HCT116 (cell line): ENCODE results near the gene MAJIN. TPM values are rescaled to one million over a fixed set of nuclear protein-coding genes. Genes with fewer than 3 reads are reported as not detected.

Experiments used
- ATAC-seq: fragments of 200-7000 bp; cut with Tn5 transposase; 2 replicates; pipeline ENCODE4 v1.9.1; 2020; ENCODE audit warnings: mild to moderate bottlenecking, moderate library complexity
- BruUV-seq: library from RNA; stranded (reverse); fragments of 400-500 nt; replicated peaks from 2 replicates; lab custom pipeline; 2021; lab: Mats Ljungman, UMichigan
- CTCF ChIA-PET: fragments of 300-600 bp; sonication (Branson Sonifier 250); formaldehyde crosslinking; loops from one replicate; lab custom pipeline; 2021; ENCODE audit warnings: antibody characterized with exemption; lab: Charles Lee
- POLR2A ChIA-PET: fragments of 300-600, 350-600 bp; sonication (Branson Sonifier 250); formaldehyde crosslinking; loops from one replicate; lab custom pipeline; 2021; ENCODE audit warnings: antibody characterized with exemption; lab: Charles Lee
- RAD21 ChIA-PET, 2 experiments: fragments of 300-600 bp; sonication (Branson Sonifier 250); formaldehyde crosslinking; loops; one replicate each; lab custom pipeline; 2023; ENCODE audit warnings: low total read pairs in 2 of 2; ENCODE audit not compliant: uncharacterized antibody in 2 of 2, unreplicated experiment in 2 of 2, low non-redundant PET in 1 of 2; lab: Charles Lee
- DNase-seq: peaks from one replicate; pipeline ENCODE4 v3.0.0-alpha.2; 2010; ENCODE audit warnings: low read depth, low spot score
- H2AFZ ChIP-seq: fragments of 200-600 bp; shearing (Covaris generic), sonication (generic); 2 replicates; pipeline ENCODE4 v1.6.1; 2017; ENCODE audit warnings: low read depth, mixed run types, mixed read lengths, antibody characterized with exemption, low read length; ENCODE audit not compliant: poor library complexity, severe bottlenecking
- H3K27ac ChIP-seq: 2 replicates; pipeline ENCODE4 v1.5.1; 2012; ENCODE audit warnings: low read depth, low read length
- H3K27me3 ChIP-seq: fragments of 200-600 bp; sonication (generic); 2 replicates; pipeline ENCODE4 v1.6.1; 2016; ENCODE audit warnings: mixed run types, low read length, mixed read lengths; ENCODE audit not compliant: insufficient read depth
- H3K36me3 ChIP-seq, 2 experiments: fragments of 200-500 bp in 1 of 2; fragments of 200-600 bp in 1 of 2; sonication (Bioruptor generic) in 1 of 2; sonication (generic) in 1 of 2; 2 replicates each; pipeline versions ENCODE4 v1.5.1 to v1.6.1; 2014 to 2016; ENCODE audit warnings: low read length in 2 of 2, inconsistent platforms in 1 of 2, mixed read lengths in 1 of 2, mixed run types in 1 of 2; ENCODE audit not compliant: insufficient read depth in 2 of 2, control insufficient read depth in 1 of 2
- H3K4me1 ChIP-seq, 2 experiments: fragments of 200-600 bp in 1 of 2; sonication (generic) in 1 of 2; 2 replicates each; pipeline versions ENCODE4 v1.5.1 to v1.6.1; 2012 to 2017; ENCODE audit warnings: low read length in 2 of 2, inconsistent platforms in 1 of 2, mild to moderate bottlenecking in 1 of 2, mixed read lengths in 1 of 2, mixed run types in 1 of 2, moderate library complexity in 1 of 2; ENCODE audit not compliant: insufficient read depth in 2 of 2, control insufficient read depth in 1 of 2
- H3K4me2 ChIP-seq: fragments of 200-600 bp; sonication (generic); 2 replicates; pipeline ENCODE4 v1.6.1; 2017; ENCODE audit warnings: mixed run types, low read length, mixed read lengths
- H3K4me3 ChIP-seq, 2 experiments: fragments of 200-600 bp in 1 of 2; sonication (generic) in 1 of 2; replicated peaks in 1 of 2; 2 replicates each; pipeline ENCODE4 v1.5.1; 2011 to 2016; ENCODE audit warnings: low read length in 2 of 2, control low read depth in 1 of 2, low read depth in 1 of 2, mild to moderate bottlenecking in 1 of 2, mixed read lengths in 1 of 2, mixed run types in 1 of 2
- H3K79me2 ChIP-seq: fragments of 200-600 bp; sonication (generic); 2 replicates; pipeline ENCODE4 v1.6.1; 2017; ENCODE audit warnings: mild to moderate bottlenecking, mixed run types, low read length, moderate library complexity, mixed read lengths; ENCODE audit not compliant: insufficient read depth
- H3K9ac ChIP-seq: fragments of 200-600 bp; sonication (generic); 2 replicates; pipeline ENCODE4 v1.6.1; 2016; ENCODE audit warnings: low read length, mixed read lengths
- H3K9me2 ChIP-seq: fragments of 200-600 bp; sonication (generic), shearing (Covaris generic); 2 replicates; pipeline ENCODE4 v1.6.1; 2017; ENCODE audit warnings: mixed run types, mild to moderate bottlenecking, moderate library complexity; ENCODE audit not compliant: insufficient read depth
- H3K9me3 ChIP-seq, 2 experiments: fragments of 200-500 bp in 1 of 2; fragments of 200-600 bp in 1 of 2; sonication (Bioruptor generic) in 1 of 2; sonication (generic) in 1 of 2; 2 replicates each; pipeline ENCODE4 v1.6.1; 2014 to 2017; ENCODE audit warnings: low read length in 2 of 2, mixed read lengths in 2 of 2, inconsistent platforms in 1 of 2, low read depth in 1 of 2, mild to moderate bottlenecking in 1 of 2, mixed run types in 1 of 2, moderate library complexity in 1 of 2; ENCODE audit not compliant: control insufficient read depth in 1 of 2, insufficient read depth in 1 of 2
- H4K20me1 ChIP-seq: fragments of 200-600 bp; sonication (generic), shearing (Covaris generic); 2 replicates; pipeline ENCODE4 v1.6.1; 2017; ENCODE audit warnings: mixed run types, mild to moderate bottlenecking, moderate library complexity; ENCODE audit not compliant: insufficient read depth
- ATF3 ChIP-seq: IDR thresholded peaks from 2 replicates; pipeline ENCODE4 v1.6.1; 2012
- CBX3 ChIP-seq: IDR thresholded peaks from 2 replicates; pipeline ENCODE4 v1.6.1; 2012; ENCODE audit warnings: low read depth
- CEBPB ChIP-seq: IDR thresholded peaks from 2 replicates; pipeline ENCODE4 v1.6.1; 2012; ENCODE audit warnings: low read depth
- CTCF ChIP-seq, 3 experiments: fragments of 200-600 bp in 1 of 3; sonication (generic) in 1 of 3; IDR thresholded peaks in 2 of 3; conservative IDR thresholded peaks in 1 of 3; 2 replicates each; pipeline ENCODE4 v1.5.1; 2012 to 2017; ENCODE audit warnings: low read depth in 2 of 3, low read length in 2 of 3, antibody characterized with exemption in 1 of 3, borderline replicate concordance in 1 of 3, control low read depth in 1 of 3, mild to moderate bottlenecking in 1 of 3, mixed read lengths in 1 of 3, mixed run types in 1 of 3, moderate library complexity in 1 of 3; ENCODE audit not compliant: insufficient read depth in 1 of 3
- EGR1 ChIP-seq: IDR thresholded peaks from 2 replicates; pipeline ENCODE4 v1.6.1; 2012; ENCODE audit warnings: low read depth
- MAX ChIP-seq: IDR thresholded peaks from 2 replicates; pipeline ENCODE4 v1.6.1; 2012
- POLR2A ChIP-seq: IDR thresholded peaks from 2 replicates; pipeline ENCODE4 v1.7.0; 2011; ENCODE audit warnings: borderline replicate concordance; ENCODE audit not compliant: insufficient read depth, insufficient read length; ENCODE audit errors: extremely low read depth
- POLR2AphosphoS5 ChIP-seq: IDR thresholded peaks from 2 replicates; pipeline ENCODE4 v1.6.1; 2011; ENCODE audit warnings: mild to moderate bottlenecking, low read depth, low read length, moderate library complexity
- SP1 ChIP-seq: IDR thresholded peaks from 2 replicates; pipeline ENCODE4 v1.6.1; 2012; ENCODE audit warnings: low read depth
- ZFX ChIP-seq: fragments of 450-650 bp; IDR thresholded peaks from 2 replicates; pipeline ENCODE4 v1.6.1; 2017
- intact Hi-C: fragments of 100-400 bp; cut with micrococcal nuclease; formaldehyde crosslinking; loops from 2 replicates; pipeline ENCODE4 v1.10.0; 2022
- total RNA-seq: library from RNA; stranded (reverse); gene quantifications from one replicate; pipeline ENCODE4 v1.2.1, GENCODE V29; 2021; ENCODE audit not compliant: unreplicated experiment

The MAJIN gene
- total RNA-seq, 1 experiment from 2014 or later = not detected

- TF ChIP-seq EGR1 = no peak
- TF ChIP-seq CEBPB = no peak
- TF ChIP-seq ATF3 = no peak
- TF ChIP-seq SP1 = no peak
- TF ChIP-seq ZFX = no peak
- no peak for TF ChIP-seq POLR2A
- TF ChIP-seq MAX = no peak
- no peak for TF ChIP-seq POLR2AphosphoS5
Measured at GRCh38 chr11:64996327-64996709, 24.4 kb upstream of the MAJIN start (continued).

GRCh38 chr11:64994318-64994717 lies 22.4 kb upstream of the MAJIN start:
- Histone ChIP-seq H3K36me3 (no peaks in the 10 kb centered on the region), H3K79me2 (no peaks in the 10 kb centered on the region), H3K4me3 (no peak overlapping the region), H3K4me1 (peaks cover 17 to 43% of the 10 kb centered on the region in 2 experiments; a peak in 3 of 4 replicates), H3K9me3 (no peaks in the 10 kb centered on the region), H3K9me2 (no peaks in the 10 kb centered on the region), H4K20me1 (no peaks in the 10 kb centered on the region), H3K27me3 (no peaks in the 10 kb centered on the region), H3K4me2 (no peak overlapping the region), H3K27ac (no peak overlapping the region), H3K9ac (no peak overlapping the region), H2AFZ (no peak overlapping the region)
- POLR2A ChIA-PET = no interaction called here
- no TSS peak for BruUV-seq
- CTCF ChIA-PET = no interaction called here
- intact Hi-C loops = no loop called here
- RAD21 ChIA-PET = no interaction called here
- DNase-seq = no peak
- no peak for ATAC-seq
- TF ChIP-seq CTCF (IDR thresholded peaks at IDR 0.05 in 2 of 3, conservative IDR thresholded peaks at IDR 0.05 in 1 of 3; ENCODE audit: borderline replicate concordance in 1 of 3, insufficient read depth in 1 of 3, low read depth in 2 of 3, low read length in 2 of 3) (no peak), CBX3 (no peak)
